ENCODE data around the gene GDPD5.

The GDPD5 gene

GRCh38 chr11:75399344-75400145 lies 126.2 kb downstream of the GDPD5 start, which contains the start of gene RPS3:
Gene RPS3, plus strand, starts transcription at chr11:75399518. Its CDS starts 30 bp downstream, at chr11:75399548.
- peak; percentile 86 for ATAC-seq
- DNase-seq: peak; percentile 90

GRCh38 chr11:75398906-75399305 lies 126.8 kb downstream of the GDPD5 start:
- no peak for ATAC-seq

GRCh38 chr11:75394085-75394840 lies 131.5 kb downstream of the GDPD5 start:
- DNase-seq: no peak
- no peak for ATAC-seq

More at GRCh38 chr11:75398906-75399305, 126.8 kb downstream of the GDPD5 start:
- no peak for DNase-seq

- DNase-seq: no peak
- no peak for ATAC-seq
Observed at GRCh38 chr11:75389925-75390324, 135.8 kb downstream of the GDPD5 start.

- DNase-seq (no peak), ATAC-seq (no peak)
Observed at GRCh38 chr11:75389276-75389605, 136.5 kb downstream of the GDPD5 start.

GRCh38 chr11:75388386-75389275 lies 137.1 kb downstream of the GDPD5 start:
- ATAC-seq: peak; percentile 64
- peak; percentile 69 for DNase-seq

GRCh38 chr11:75387736-75388294 lies 137.9 kb downstream of the GDPD5 start:
- no peak for DNase-seq

GRCh38 chr11:75386942-75387630 lies 138.7 kb downstream of the GDPD5 start:
- no peak for DNase-seq
- ATAC-seq: no peak

More at GRCh38 chr11:75387736-75388294, 137.9 kb downstream of the GDPD5 start:
- ATAC-seq: no peak

Data from stimulated activated naive CD8-positive, alpha-beta T cell treated with anti-CD3 and anti-CD28 coated beads, Interleukin-15, Interleukin-2, amounts not matched to agents 100 U/mL and 50 U/mL, for 24 hours (primary cell).